T-helper 1 cell (primary cell): ENCODE results near the gene ACAP3.
A peak's percentile ranks its signal among the peaks of the same experiment; 100 is the strongest.

Experiments
- DNase-seq, 5 donors: peaks; one replicate each; pipeline ENCODE4 v3.0.0-alpha.2; 2012 to 2020
- total RNA-seq, 4 donors: gene quantifications; one replicate each; lab custom pipeline; 2026; lab: John Stamatoyannopoulos, UW

The ACAP3 gene
- 56.4 to 65.2 (median 58.0) reads per million in 4 donors for total RNA-seq

DNA sequence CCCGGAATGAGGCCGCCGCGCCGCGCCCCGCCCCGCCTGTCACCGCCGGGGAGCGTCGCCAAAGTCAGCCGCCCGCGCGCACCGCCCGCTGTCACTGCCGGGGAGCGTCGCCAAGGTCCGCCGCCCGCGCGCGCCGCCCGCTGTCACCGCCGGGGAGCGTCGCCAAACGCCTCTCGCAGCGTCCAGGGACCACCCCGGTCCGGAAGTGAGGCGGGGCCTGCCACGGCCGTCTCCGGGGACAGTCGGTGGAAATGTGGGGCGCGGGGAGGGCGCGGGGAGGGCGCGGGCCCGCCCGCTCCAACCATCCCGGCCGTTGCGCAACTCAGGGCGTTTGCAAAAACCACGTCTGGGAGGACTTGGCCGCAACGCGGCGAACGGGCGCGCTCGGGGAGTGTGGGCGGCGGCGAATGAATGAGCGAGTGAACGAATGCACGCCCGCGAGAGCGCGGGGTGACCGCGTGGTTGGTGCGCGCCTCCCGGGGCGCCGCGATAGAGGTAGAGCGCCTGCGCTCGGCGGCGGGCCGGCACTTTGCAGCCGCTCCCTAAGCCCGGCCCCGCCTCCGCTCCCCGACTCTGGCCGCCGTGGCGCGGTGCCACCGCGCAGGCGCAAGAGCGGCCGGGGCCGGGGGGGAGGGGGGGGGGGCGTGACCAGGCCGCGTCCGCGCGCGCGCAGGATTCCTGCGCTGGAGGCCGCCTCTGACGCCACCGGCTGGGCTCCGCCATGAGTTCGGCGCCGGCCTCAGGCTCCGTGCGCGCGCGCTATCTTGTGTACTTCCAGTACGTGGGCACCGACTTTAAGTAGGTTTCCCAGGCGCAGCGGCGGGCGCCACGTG lies at the start of gene ACAP3, which contains the start of gene PUSL1:
TSS of gene ACAP3 (minus strand) at position 8 of the 833 bp plus-strand sequence. CDS start 115 bp downstream, outside the sequence.
TSS of gene PUSL1 (plus strand) at position 675 of the 833 bp plus-strand sequence. CDS start at position 722, 47 bp downstream.
- DNase-seq: peak; percentile 82 to 94 (median 85)

GRCh38 chr1:1356796-1357401 lies 49.2 kb upstream of the ACAP3 start:
- DNase-seq: no peak

DNA sequence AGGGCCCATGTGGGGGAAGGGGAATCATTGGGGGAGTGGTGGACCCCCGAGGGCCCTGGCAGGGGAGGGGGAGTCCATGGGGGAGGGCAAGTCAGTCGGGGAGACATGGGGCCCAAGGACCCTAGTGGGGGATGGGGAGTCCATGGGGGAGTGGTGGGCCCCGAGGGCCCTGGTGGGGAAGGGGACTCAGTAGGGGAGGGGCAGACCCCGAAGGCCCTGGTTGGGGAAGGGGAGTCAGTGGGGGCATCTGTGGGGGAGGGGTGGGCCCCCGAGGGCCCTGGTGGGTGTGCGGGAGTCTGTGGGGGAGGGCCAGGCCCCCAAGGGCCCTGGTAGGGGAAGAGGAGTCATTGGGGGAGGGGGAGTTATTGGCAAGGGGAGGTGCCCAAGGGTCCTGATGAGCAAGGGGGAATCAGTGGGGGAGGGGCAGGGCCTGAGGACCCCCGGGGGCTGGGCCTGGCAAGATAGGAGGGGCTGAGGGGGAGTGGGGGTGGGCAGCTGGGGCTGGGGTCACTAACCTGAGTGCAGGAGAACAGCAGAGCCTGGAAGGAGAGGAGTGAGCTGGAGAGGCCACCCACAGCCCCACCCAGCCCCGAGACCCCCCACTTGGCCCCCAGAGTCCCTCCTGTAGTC lies 48.6 kb upstream of the ACAP3 start:
- DNase-seq: no peak

GRCh38 chr1:1355416-1355815 lies 47.7 kb upstream of the ACAP3 start:
- no peak for DNase-seq

GRCh38 chr1:1354271-1355247 lies 46.8 kb upstream of the ACAP3 start:
- no peak for DNase-seq

GRCh38 chr1:1353389-1354151 lies 45.8 kb upstream of the ACAP3 start:
- no peak for DNase-seq

GRCh38 chr1:1352786-1353388 lies 45.2 kb upstream of the ACAP3 start:
- DNase-seq: no peak

- DNase-seq: no peak
These were observed 44.0 kb upstream of the ACAP3 start for GRCh38 chr1:1351511-1352427.

DNA sequence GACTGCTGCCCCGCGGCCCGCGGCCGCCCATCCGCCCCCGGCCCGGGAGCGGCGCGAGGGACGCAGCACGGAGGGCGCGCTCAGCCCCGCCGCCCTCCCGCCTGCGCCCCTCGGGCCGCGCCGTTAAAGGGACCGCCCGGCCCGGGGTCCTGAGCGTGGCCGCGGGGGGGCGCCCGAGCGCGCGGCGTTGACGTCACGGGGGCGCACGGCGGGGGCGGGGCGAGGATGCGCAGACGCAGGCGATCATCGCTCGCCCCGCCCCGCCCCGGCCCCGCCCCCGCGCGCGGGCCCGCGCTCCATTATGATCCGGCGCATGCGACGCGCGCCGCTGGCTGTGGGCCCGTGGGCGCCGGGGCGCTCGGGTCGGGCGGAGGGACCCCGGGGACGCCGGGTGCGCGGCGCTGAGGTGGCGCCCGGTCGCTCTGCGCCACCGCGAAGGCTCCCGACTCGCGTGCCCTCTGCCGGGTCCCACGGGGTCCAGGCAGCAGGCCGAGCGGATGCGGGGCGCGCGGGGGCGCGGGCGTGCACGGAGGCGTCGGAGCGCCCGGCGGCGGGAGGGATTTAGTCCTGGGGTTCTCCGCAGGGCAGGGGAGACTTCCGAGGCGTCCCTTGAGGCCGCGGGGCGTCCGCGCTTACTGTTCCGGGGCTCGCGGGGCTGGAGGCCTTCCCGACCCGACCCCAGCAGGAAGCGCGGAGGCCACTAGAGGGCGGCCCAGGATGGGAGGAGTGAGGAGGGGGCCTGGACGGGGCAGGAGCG lies 41.7 kb upstream of the ACAP3 start, which contains the start of gene DVL1:
TSS of gene DVL1 (minus strand) at position 163 of the 757 bp plus-strand sequence. CDS start 353 bp downstream, outside the sequence.
- peak; percentile 59 to 77 (median 64) for DNase-seq

- DNase-seq: no peak
These were observed 40.9 kb upstream of the ACAP3 start for GRCh38 chr1:1348420-1349255.

DNA sequence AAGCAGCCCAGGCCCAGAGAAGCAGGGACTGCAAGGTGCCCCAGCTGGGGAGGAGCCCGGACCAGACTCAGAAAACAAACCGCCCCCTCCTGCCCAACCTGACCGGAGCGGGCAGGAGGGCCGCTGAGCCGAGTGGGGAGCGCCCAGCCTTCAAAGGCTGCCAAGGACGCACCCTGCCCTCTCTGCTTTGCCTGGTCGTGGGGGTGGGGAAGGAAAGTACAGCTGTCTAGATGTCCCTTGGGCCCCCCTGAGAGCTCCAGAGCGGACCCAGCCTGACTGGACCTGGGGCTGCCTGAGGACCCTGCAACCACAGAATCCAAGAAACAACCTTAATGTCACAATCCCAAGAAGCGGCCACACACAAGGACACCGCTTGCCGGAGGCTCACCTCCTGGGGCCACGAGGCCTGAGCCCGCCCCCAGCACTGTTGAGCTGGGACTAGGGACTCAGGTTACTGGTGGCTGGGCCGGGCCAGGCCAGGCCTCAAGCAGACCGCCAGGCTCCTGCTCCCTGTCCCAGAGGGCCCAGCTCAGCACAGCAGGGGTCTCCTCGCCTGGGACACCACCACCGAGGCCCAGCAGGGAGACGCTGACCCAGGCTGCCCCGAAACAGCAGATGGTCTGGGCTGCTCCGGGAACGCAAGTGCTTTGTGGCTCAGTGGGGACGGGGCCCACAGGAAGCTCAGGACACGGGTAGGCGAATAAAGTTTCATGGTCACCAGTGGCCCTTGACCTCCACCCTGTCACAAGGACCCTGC lies 40.1 kb upstream of the ACAP3 start:
- DNase-seq: no peak

DNA sequence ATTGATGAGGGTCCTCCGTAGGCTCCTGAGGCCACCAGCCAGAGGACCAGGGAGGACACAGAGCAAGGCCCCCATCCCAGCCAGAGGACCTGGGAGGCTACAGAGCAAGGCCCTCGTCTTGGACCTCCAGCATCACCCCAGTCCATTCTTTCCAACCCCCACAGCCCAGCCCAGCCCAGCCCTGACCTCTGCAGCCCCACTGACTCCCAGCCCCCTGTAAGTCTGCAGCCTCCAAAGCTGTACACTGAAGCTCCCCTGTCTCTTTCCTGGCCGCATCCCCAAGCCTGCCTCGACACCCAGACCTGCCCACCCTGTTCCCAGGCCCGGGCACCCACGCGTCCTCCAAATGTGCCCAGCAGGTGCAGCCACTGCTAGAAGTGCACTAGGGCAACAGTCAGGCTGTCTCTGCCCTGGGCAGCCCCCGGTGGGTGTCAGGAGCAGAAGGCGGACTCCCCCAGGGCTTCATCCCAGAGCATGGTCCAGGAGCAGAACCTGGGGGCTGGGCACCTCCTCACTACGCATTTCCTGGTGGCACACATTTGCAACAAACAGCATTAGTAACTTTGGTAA lies 39.4 kb upstream of the ACAP3 start:
- no peak for DNase-seq

DNA sequence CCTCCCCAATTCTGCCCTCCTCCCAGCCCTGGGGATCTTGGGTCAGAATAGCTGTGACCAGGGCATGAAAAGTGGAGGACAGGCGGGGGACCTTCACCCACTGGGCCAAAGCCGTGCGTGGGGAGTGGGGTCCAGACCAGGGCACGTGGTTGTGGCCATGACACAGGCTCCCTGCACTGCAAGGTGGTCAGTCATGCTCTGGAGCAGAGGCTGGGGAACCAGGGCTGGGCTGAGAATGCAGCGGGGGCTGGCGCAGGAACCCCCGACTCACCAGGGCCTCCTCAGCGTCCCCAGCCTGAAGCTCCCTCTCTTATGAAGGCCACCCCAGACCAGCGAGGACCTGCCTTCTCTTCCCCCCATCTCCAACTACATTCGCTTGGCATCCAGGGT lies 38.8 kb upstream of the ACAP3 start:
- DNase-seq: no peak

DNA sequence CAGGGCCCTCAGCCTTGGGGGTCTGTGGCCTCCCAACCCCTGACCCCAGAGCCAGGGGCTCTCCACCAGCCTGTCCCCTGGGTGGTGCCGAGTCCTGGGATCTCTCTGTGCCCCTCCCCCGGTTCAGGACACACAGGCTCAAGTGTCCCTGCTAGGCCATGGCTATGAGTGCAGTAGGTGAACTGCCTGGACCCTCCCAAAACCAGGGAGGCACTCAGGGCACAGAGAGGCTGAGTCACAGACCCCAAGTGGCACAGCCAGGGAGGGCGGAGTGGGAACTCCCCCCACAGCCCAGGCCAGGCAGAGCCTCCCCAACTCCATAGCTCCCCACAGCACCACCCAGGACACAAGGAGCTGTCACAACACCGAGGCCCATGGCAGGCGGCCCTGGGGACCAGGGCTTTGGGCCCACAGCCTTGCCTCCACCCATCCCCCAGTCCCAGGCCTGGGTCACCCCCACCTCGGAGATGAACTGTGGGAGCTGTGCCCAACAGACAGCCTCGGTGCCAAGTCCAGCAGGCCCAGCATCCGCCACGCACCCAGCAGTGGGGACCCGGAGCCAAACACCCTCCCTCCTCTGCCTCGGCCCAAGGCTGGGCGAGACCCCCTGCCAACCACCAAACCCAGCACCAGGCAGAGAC lies 38.2 kb upstream of the ACAP3 start:
- no peak for DNase-seq

GRCh38 chr1:1345384-1345783 lies 37.7 kb upstream of the ACAP3 start:
- DNase-seq: no peak

DNA sequence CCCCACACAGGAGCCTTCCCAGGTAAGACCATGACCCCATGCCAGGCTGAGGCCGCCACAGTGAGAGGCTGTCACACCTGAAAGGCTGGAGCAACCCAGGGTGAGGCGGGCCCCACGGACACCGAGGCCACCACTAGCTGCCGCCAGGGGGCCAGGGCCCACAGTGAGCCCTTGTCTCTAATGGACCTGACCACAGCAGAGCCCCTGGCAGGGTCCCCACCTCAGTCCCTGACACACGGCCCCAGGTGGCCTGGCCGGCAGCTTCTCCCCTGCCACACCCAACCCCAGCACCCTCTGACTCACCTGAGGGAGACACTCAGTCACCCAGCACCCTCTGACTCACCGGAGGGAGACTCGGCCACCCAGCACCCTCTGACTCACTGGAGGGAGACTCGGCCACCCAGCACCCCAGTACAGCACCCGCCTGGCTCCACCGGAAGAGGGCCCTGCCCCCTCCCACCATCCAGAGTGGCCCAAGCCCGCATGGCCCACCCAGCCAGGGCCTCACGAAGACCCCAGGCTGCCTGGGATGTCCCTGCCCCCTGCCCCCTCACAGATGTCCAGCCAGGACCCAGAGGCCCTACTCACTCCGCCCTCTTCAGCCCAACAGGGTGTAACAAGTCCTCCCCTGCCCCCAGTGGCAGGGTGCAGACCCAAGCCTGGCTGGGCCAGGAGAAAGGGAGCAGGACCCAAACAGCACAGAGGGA lies 37.1 kb upstream of the ACAP3 start:
- DNase-seq: no peak
